ACHN (cell line): Measurements from ENCODE around the gene VEZF1.

Experiments used
- DNase-seq: peaks from one replicate; pipeline ENCODE4 v3.0.0-alpha.2; 2015
- in situ Hi-C: cut with HindIII; loops from 2 replicates; pipeline ENCODE4 v1.10.0; 2017; ENCODE audit warnings: low sequenced_read_pairs, low pct_ligation_motif_present, low pct_unique_long_range_greater_than_20kb

Gene VEZF1

GRCh38 chr17:58001461-58002124, 13.5 kb upstream of the VEZF1 start:
- no peak for DNase-seq
- in situ Hi-C loops, result no loop called here

GRCh38 chr17:57999496-58000017, 11.5 kb upstream of the VEZF1 start:
- in situ Hi-C loops, result no loop called here
- DNase-seq, result peak; percentile 82

GRCh38 chr17:57999010-57999495, 11.0 kb upstream of the VEZF1 start:
- in situ Hi-C loops, result no loop called here
- DNase-seq, result no peak

GRCh38 chr17:57997085-57997809, 9.2 kb upstream of the VEZF1 start:
- DNase-seq, result no peak
- in situ Hi-C loops, result no loop called here

- in situ Hi-C loops, result no loop called here
- peak; percentile 82 for DNase-seq
Observed at GRCh38 chr17:57995076-57995956, 7.3 kb upstream of the VEZF1 start.

- in situ Hi-C loops, result loop anchor here (5.0 kb wide), 1 partner anchor 137 kb away; no protein-coding TSS in a partner anchor
- no peak for DNase-seq
Observed at GRCh38 chr17:57994436-57994835, 6.4 kb upstream of the VEZF1 start.

- in situ Hi-C loops, result loop anchor here (5.0 kb wide), 1 partner anchor 136 kb away; no protein-coding TSS in a partner anchor
- no peak for DNase-seq
Observed at GRCh38 chr17:57993471-57994365, 5.7 kb upstream of the VEZF1 start.

- in situ Hi-C loops, result loop anchor here (5.0 kb wide), 1 partner anchor 134 kb away; no protein-coding TSS in a partner anchor
Observed at GRCh38 chr17:57991537-57991936, 3.5 kb upstream of the VEZF1 start.

GRCh38 chr17:57990037-57990436, 2.0 kb upstream of the VEZF1 start:
- in situ Hi-C loops, result loop anchor here (5.0 kb wide), 1 partner anchor 133 kb away; no protein-coding TSS in a partner anchor
- no peak for DNase-seq

More at GRCh38 chr17:57991537-57991936, 3.5 kb upstream of the VEZF1 start:
- DNase-seq, result no peak

- DNase-seq, result peak; percentile 78
- in situ Hi-C loops, result no loop called here
Observed at GRCh38 chr17:57988301-57989250, 522 bp upstream of the VEZF1 start.

GRCh38 chr17:57986841-57987580, 1.0 kb downstream of the VEZF1 start:
- DNase-seq, result peak; percentile 76
- in situ Hi-C loops, result no loop called here

GRCh38 chr17:57985675-57985974, 2.4 kb downstream of the VEZF1 start:
- in situ Hi-C loops, result no loop called here
- peak; percentile 60 for DNase-seq

GRCh38 chr17:57984936-57985674, 2.9 kb downstream of the VEZF1 start:
- DNase-seq, result no peak
- in situ Hi-C loops, result no loop called here

GRCh38 chr17:57984261-57984890, 3.7 kb downstream of the VEZF1 start:
- DNase-seq, result no peak
- in situ Hi-C loops, result no loop called here

GRCh38 chr17:57983446-57983845, 4.6 kb downstream of the VEZF1 start:
- DNase-seq, result no peak
- in situ Hi-C loops, result no loop called here
